Measurements from ENCODE around the gene INS. TPM values are rescaled to one million over a fixed set of nuclear protein-coding genes. Genes with fewer than 3 reads are reported as not detected.
"Not testable (repeated sequence)": the region's sequence is repeated elsewhere in the genome, so short reads cannot be mapped to it uniquely, and the experiment has no call there.

INS gene
- polyA plus RNA-seq, 4 donors = not detected

GRCh38 chr11:2136209-2136951, 24.6 kb downstream of the INS start:
- DNase-seq (ENCODE audit: low read depth in 4 of 4, low spot score in 3 of 4) = no peak

GRCh38 chr11:2135648-2136201, 25.3 kb downstream of the INS start:
- no peak for DNase-seq (ENCODE audit: low read depth in 4 of 4, low spot score in 3 of 4)

- no peak for DNase-seq (ENCODE audit: low read depth in 4 of 4, low spot score in 3 of 4)
Measured at GRCh38 chr11:2135018-2135569, 25.9 kb downstream of the INS start.

- DNase-seq (ENCODE audit: low read depth in 4 of 4, low spot score in 3 of 4) = no peak
Measured at GRCh38 chr11:2134022-2135010, 26.7 kb downstream of the INS start.

GRCh38 chr11:2133241-2134021, 27.6 kb downstream of the INS start:
- DNase-seq (ENCODE audit: low read depth in 4 of 4, low spot score in 3 of 4) = no peak

GRCh38 chr11:2132874-2133240, 28.2 kb downstream of the INS start:
- no peak for DNase-seq (ENCODE audit: low read depth in 4 of 4, low spot score in 3 of 4)

- DNase-seq (ENCODE audit: low read depth in 4 of 4, low spot score in 3 of 4) = no peak
Measured at GRCh38 chr11:2132246-2132645, 28.8 kb downstream of the INS start.

GRCh38 chr11:2131371-2132236, 29.4 kb downstream of the INS start:
- DNase-seq (ENCODE audit: low read depth in 4 of 4, low spot score in 3 of 4) = no peak

- DNase-seq (ENCODE audit: low read depth in 4 of 4, low spot score in 3 of 4) = no peak
Measured at GRCh38 chr11:2130881-2131352, 30.1 kb downstream of the INS start.

GRCh38 chr11:2129699-2130366, 31.2 kb downstream of the INS start:
- DNase-seq (ENCODE audit: low read depth in 4 of 4, low spot score in 3 of 4) = no peak

GRCh38 chr11:2129308-2129698, 31.7 kb downstream of the INS start:
- no peak for DNase-seq (ENCODE audit: low read depth in 4 of 4, low spot score in 3 of 4)

- no peak for DNase-seq (ENCODE audit: low read depth in 4 of 4, low spot score in 3 of 4)
Measured at GRCh38 chr11:2128511-2129307, 32.3 kb downstream of the INS start.

GRCh38 chr11:2128130-2128510, 32.9 kb downstream of the INS start:
- no peak for DNase-seq (ENCODE audit: low read depth in 4 of 4, low spot score in 3 of 4)

GRCh38 chr11:2127482-2128129, 33.4 kb downstream of the INS start:
- no peak for DNase-seq (ENCODE audit: low read depth in 4 of 4, low spot score in 3 of 4)

- no peak for DNase-seq (ENCODE audit: low read depth in 4 of 4, low spot score in 3 of 4)
Measured at GRCh38 chr11:2126520-2127085, 34.4 kb downstream of the INS start.

GRCh38 chr11:2124736-2125484, 36.1 kb downstream of the INS start:
- DNase-seq (ENCODE audit: low read depth in 4 of 4, low spot score in 3 of 4) = not testable (repeated sequence)

- DNase-seq (ENCODE audit: low read depth in 4 of 4, low spot score in 3 of 4) = no peak
Measured at GRCh38 chr11:2123628-2123960, 37.4 kb downstream of the INS start.

Measured in left renal pelvis (tissue), 4 donors.